HepG2 (cell line): ENCODE measurements around the gene TOR1B. TPM values are rescaled to one million over a fixed set of nuclear protein-coding genes. Genes with fewer than 3 reads are reported as not detected.

ENCODE experiments used
- ATAC-seq: fragments of 200-7000 bp; cut with Tn5 transposase; 3 replicates; pipeline ENCODE4 v1.9.1; 2020; ENCODE audit warnings: mild to moderate bottlenecking, moderate library complexity
- BruUV-seq: library from RNA; stranded (reverse); fragments of 400-500 nt; replicated peaks from 2 replicates; lab custom pipeline; 2021; lab: Mats Ljungman, UMichigan
- CTCF ChIA-PET: fragments of 300-600 bp; formaldehyde crosslinking; extraction: SDS; loops from one replicate; lab custom pipeline; 2021; ENCODE audit warnings: low total read pairs, inconsistent platforms, low intra/inter-chr PET ratio; lab: Yijun Ruan, JAX
- POLR2A ChIA-PET: fragments of 350-600 bp; sonication (Branson Sonifier 250); formaldehyde crosslinking; loops from one replicate; lab custom pipeline; 2020; ENCODE audit warnings: antibody characterized with exemption, inconsistent platforms; lab: Yijun Ruan, JAX
- DNase-seq: peaks from one replicate; pipeline ENCODE4 v3.0.0-alpha.2; 2015; ENCODE audit warnings: low spot score
- FAIRE-seq: peaks from 3 replicates; lab custom pipeline; 2011; peaks lifted over from hg19 to GRCh38; lab: Jason Lieb, UNC
- H2AFZ ChIP-seq: one replicate; pipeline ENCODE4 v1.6.1; 2011; ENCODE audit warnings: low read length, inconsistent platforms
- H3K27ac ChIP-seq: fragments of 300-600 bp; 3 replicates; pipeline ENCODE4 v1.8.0; 2011; ENCODE audit warnings: mixed run types, mild to moderate bottlenecking, mixed read lengths, low read length, inconsistent platforms; ENCODE audit not compliant: insufficient read depth; ENCODE audit errors: extremely low read length
- H3K27me3 ChIP-seq, 2 experiments: fragments of 200-600 bp in 1 of 2; 2 replicates in 1 of 2; 3 replicates in 1 of 2; pipeline versions ENCODE4 v1.6.0 to v1.8.0; 2011; ENCODE audit warnings: low read length in 2 of 2, mild to moderate bottlenecking in 2 of 2, moderate library complexity in 2 of 2, inconsistent platforms in 1 of 2; ENCODE audit not compliant: insufficient read depth in 2 of 2, control insufficient read depth in 1 of 2
- H3K36me3 ChIP-seq, 2 experiments: fragments of 200-600 bp in 1 of 2; replicated peaks in 1 of 2; 2 replicates in 1 of 2; 3 replicates in 1 of 2; pipeline versions ENCODE4 v1.5.1 to v1.8.0; 2011; ENCODE audit warnings: low read length in 2 of 2, inconsistent platforms in 1 of 2; ENCODE audit not compliant: insufficient read depth in 2 of 2, control insufficient read depth in 1 of 2
- H3K4me1 ChIP-seq: 2 replicates; pipeline ENCODE4 v1.5.1; 2012; ENCODE audit warnings: low read length, inconsistent platforms; ENCODE audit not compliant: insufficient read depth
- H3K4me2 ChIP-seq: 2 replicates; pipeline ENCODE4 v1.6.0; 2011; ENCODE audit warnings: low read depth, low read length, inconsistent platforms
- H3K4me3 ChIP-seq, 3 experiments: fragments of 200-600 bp in 1 of 3; sonication (generic), shearing (Covaris generic) in 1 of 3; replicated peaks in 1 of 3; 2 replicates each; pipeline ENCODE4 v1.5.1; 2011 to 2016; ENCODE audit warnings: low read length in 3 of 3, inconsistent platforms in 2 of 3, low read depth in 2 of 3, mild to moderate bottlenecking in 2 of 3, control low read depth in 1 of 3, mixed read lengths in 1 of 3; ENCODE audit not compliant: insufficient read depth in 1 of 3
- H3K79me2 ChIP-seq: one replicate; pipeline ENCODE4 v1.6.1; 2011; ENCODE audit warnings: low read length, inconsistent platforms; ENCODE audit not compliant: insufficient read depth
- H3K9ac ChIP-seq: 2 replicates; pipeline ENCODE4 v1.6.0; 2011; ENCODE audit warnings: mild to moderate bottlenecking, low read depth, low read length, inconsistent platforms; ENCODE audit not compliant: insufficient read depth
- H3K9me3 ChIP-seq: 2 replicates; pipeline ENCODE4 v1.5.1; 2012; ENCODE audit warnings: mild to moderate bottlenecking, low read length
- H4K20me1 ChIP-seq: 2 replicates; pipeline ENCODE4 v1.6.0; 2011; ENCODE audit warnings: inconsistent platforms, mild to moderate bottlenecking, low read length, moderate library complexity; ENCODE audit not compliant: insufficient read depth
- GLI4 ChIP-seq: sonication (generic); formaldehyde crosslinking; IDR thresholded peaks from 2 replicates; pipeline ENCODE4 v1.5.1; 2020; ENCODE audit warnings: missing genetic modification reagents, mild to moderate bottlenecking, moderate library complexity, borderline replicate concordance
- REXO4 ChIP-seq: sonication (generic); formaldehyde crosslinking; IDR thresholded peaks from 2 replicates; pipeline ENCODE4 v1.8.0; 2022; ENCODE audit warnings: missing genetic modification reagents, mild to moderate bottlenecking, borderline replicate concordance
- TEAD3 ChIP-seq: optimal IDR thresholded peaks from 2 replicates; pipeline ENCODE3; 2016; ENCODE audit warnings: borderline replicate concordance
- ZMYM4 ChIP-seq: sonication (generic); formaldehyde crosslinking; IDR thresholded peaks from 2 replicates; pipeline ENCODE4 v1.8.1; 2023; ENCODE audit warnings: mild to moderate bottlenecking, missing genetic modification reagents
- ZNF512B ChIP-seq: sonication (generic); formaldehyde crosslinking; IDR thresholded peaks from 2 replicates; pipeline ENCODE4 v1.5.1; 2020; ENCODE audit warnings: missing genetic modification reagents, mild to moderate bottlenecking, borderline replicate concordance
- ZNF761 ChIP-seq: sonication (generic); formaldehyde crosslinking; conservative IDR thresholded peaks from 2 replicates; pipeline ENCODE4 v1.4.0; 2020; ENCODE audit warnings: mild to moderate bottlenecking, missing genetic modification reagents
- ZNF878 ChIP-seq: sonication (generic); formaldehyde crosslinking; IDR thresholded peaks from 2 replicates; pipeline ENCODE4 v1.8.1; 2023; ENCODE audit warnings: mild to moderate bottlenecking, missing genetic modification reagents, moderate library complexity
- ZSCAN31 ChIP-seq: sonication (generic); formaldehyde crosslinking; IDR thresholded peaks from 2 replicates; pipeline ENCODE4 v1.5.0; 2020; ENCODE audit warnings: low read depth, mild to moderate bottlenecking, missing genetic modification reagents
- WGBS: methylation state at CpG from one replicate; pipeline ENCODE4 v1.1.6; 2017; ENCODE audit warnings: low lambda C conversion rate; 5-methylcytosine and 5-hydroxymethylcytosine counted together
- in situ Hi-C: cut with HindIII; loops from 2 replicates; pipeline ENCODE4 v1.10.0; 2017; ENCODE audit warnings: low pct_unique_long_range_greater_than_20kb; ENCODE audit not compliant: extremely low pct_ligation_motif_present
- intact Hi-C: fragments of 100-400 bp; cut with micrococcal nuclease; formaldehyde crosslinking; loops from one replicate; pipeline ENCODE4 v1.10.0; 2022; ENCODE audit not compliant: unreplicated experiment
- polyA plus RNA-seq, 8 experiments: library from polyadenylated mRNA; depleted of rRNA in 3 of 8; stranded (reverse) in 7 of 8; unstranded in 1 of 8; fragments of >200 nt; fragmentation: Illumina TruSeq in 4 of 8; extraction: Trizol in 4 of 8; gene quantifications; 2 replicates each; pipeline versions ENCODE4 v1.2.1 to v1.2.3, GENCODE V29; 2011 to 2016; ENCODE audit warnings: low read depth in 4 of 8, missing spikeins in 1 of 8, mixed read lengths in 1 of 8; ENCODE audit not compliant: insufficient read depth in 1 of 8
- total RNA-seq, 5 experiments: library from RNA; depleted of rRNA; stranded (reverse); fragments of >200 nt; fragmentation: Illumina TruSeq; extraction: Trizol; gene quantifications; 2 replicates each; pipeline ENCODE4 v1.2.3, GENCODE V29; 2016; ENCODE audit warnings: low read depth in 1 of 5

The TOR1B gene
- total and polyA plus RNA-seq, 2 of the 13 experiments (the other 11 are each of a cell fraction or from before 2014, with no cell fraction given) = 18.1 to 21.3 TPM

- no peak for DNase-seq
- Histone ChIP-seq H3K36me3 (no peaks in the 10 kb centered on the region), H3K27me3 (peaks cover 3 to 24% of the 10 kb centered on the region in 2 experiments; a peak in 1 of 5 replicates), H3K4me2 (no peak overlapping the region), H2AFZ (no peak overlapping the region), H3K79me2 (no peaks in the 10 kb centered on the region), H4K20me1 (no peaks in the 10 kb centered on the region), H3K4me1 (peaks cover 4% of the 10 kb centered on the region; the same call in 1 of the 2 replicates), H3K27ac (no peak overlapping the region)
- FAIRE-seq = no peak
- POLR2A ChIA-PET = no interaction called here
- CTCF ChIA-PET = interaction anchor here (0.7 kb wide), 1 partner anchor 48 kb away, joined by 3 read pairs; no protein-coding TSS in a partner anchor
- no TSS peak for BruUV-seq
- intact Hi-C loops = no loop called here
- TF ChIP-seq GLI4 (no peak), ZSCAN31 (CRISPR knock-in tag) (no peak), ZNF878 (CRISPR knock-in tag) (no peak), ZNF761 (CRISPR knock-in tag) (no peak), ZMYM4 (no peak), REXO4 (CRISPR knock-in tag) (no peak), ZNF512B (CRISPR knock-in tag) (no peak), TEAD3 (CRISPR knock-in tag) (no peak)
- TF ChIP-seq, all 625 proteins: peak for 0
- in situ Hi-C loops = loop anchor here (10.0 kb wide), 1 partner anchor 142 kb away; the partner anchor contains the start of gene ASB6
- H3K4me3 ChIP-seq = no peak overlapping the region
- H3K9ac ChIP-seq = no peak overlapping the region
- WGBS = 23% methylated on average over 10 of the region's 10 CpGs
- no peak for ATAC-seq
- no peaks in the 10 kb centered on the region for H3K9me3 ChIP-seq
Measured at GRCh38 chr9:129786481-129786880, 16.5 kb upstream of the TOR1B start.
